Limb (tissue), 2 donors: ENCODE data around the gene ARHGAP4.

ENCODE experiments used
- DNase-seq, 2 donors: peaks; one replicate each; pipeline ENCODE4 v3.0.0-alpha.2; 2016; ENCODE audit errors: extremely low spot score in 2 of 2

ARHGAP4 gene

GRCh38 chrX:153868576-153869472 lies 57.2 kb downstream of the ARHGAP4 start:
- DNase-seq = no peak

DNA sequence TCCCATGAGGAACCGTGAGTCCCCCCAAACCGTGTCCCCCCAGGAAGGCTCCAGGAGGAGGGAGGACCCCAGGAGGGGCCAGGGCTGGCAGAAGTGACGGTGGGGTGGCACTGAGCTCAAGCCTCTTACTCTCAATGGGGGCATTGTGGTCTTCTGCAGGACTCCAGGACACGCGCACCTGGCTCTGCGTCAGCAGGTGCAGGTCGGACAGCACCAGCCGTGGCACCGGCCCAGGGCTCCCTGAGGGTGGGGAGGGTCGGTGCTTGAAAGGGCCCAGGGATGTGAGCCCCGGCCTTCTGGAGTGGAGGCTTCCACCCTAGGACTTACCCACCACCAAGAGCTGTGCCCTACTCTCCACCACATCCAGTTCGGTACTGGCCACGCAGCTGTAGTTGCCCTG lies 58.4 kb downstream of the ARHGAP4 start:
- no peak for DNase-seq

DNA sequence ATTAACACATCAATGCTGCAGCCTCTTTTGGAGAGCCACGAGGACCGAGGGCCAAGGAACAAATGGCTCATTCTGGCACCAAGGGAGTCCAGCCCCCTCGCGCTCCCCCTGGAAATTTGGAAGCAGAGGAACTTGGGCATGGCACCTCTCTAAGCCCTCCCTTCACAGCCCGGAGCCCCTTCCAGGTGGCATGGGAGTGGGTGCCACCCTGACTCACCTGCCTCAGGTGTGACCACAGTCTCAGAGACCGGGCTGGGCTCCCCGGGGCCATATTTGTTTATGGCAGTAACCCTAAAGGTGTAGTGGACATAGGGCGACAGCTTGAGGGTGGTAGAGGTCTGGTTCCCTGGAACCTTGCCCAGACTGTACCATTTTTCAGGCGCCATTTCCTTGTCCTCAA lies 58.9 kb downstream of the ARHGAP4 start:
- DNase-seq = no peak

DNA sequence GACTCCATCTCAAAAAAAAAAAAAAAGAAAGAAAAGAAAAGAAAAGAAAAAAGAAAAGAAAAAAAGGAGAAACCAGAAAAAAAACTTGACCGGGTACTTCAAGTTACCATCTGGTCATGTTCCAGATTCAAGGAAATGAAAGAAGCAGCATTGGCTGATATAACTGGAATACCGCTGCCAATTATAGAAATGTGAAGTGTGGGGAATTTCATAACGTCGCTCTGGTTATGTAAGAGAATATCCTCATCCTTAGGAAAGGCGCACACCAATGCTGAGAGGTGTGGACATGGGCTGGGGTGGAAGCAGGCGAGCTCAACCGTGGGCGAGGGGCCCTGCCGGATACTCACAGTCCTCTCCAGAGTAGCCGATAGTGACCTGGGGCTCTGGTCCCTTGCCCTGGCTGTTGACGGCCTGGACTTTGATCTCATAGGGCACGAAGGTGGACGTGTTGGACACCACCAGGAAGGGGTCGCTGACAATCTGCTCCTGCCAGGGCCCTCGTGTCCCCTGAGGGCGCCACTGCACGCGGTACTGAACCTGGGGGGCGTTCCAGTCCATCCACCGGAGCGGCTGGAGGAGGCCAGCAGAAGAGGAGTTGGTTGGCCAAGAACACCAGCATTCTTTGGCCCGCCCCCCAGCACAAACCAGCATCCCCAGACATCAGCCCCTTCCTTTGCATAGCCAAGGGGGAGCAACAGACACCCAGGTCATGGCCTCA lies 59.6 kb downstream of the ARHGAP4 start:
- DNase-seq = no peak

DNA sequence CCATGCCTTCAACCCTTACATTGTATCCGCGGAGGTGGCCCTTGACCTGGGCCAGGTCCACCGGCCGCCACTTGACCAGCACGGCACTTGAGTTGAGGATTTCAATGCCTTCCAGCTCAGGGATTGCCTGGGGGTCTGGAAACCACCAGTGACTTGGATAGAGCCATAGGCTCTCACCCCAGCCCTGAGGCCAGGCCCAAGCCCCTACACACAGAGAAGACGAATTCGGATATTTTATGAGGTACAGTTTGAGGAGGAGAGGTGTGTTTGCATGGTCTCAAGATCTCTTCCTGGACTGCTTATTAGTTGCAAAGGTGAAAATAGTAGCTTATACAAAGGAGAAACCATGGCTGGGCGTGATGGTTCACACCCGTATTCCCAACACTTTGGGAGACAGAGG lies 60.4 kb downstream of the ARHGAP4 start:
- DNase-seq = no peak

DNA sequence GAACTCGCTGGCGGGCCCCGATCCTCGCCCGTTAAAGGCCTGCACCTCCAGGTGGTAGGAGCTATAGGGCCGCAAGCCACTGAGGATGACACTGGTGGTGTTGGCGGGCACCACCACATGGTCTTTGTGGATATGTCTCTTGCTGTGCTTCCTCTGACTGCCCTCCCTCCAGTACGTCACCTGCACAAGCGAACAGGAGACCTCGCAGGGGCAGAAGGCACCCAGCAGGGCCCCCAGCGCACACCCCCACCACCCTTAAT lies 60.8 kb downstream of the ARHGAP4 start:
- DNase-seq = no peak

GRCh38 chrX:153864561-153865320 lies 61.3 kb downstream of the ARHGAP4 start:
- no peak for DNase-seq

DNA sequence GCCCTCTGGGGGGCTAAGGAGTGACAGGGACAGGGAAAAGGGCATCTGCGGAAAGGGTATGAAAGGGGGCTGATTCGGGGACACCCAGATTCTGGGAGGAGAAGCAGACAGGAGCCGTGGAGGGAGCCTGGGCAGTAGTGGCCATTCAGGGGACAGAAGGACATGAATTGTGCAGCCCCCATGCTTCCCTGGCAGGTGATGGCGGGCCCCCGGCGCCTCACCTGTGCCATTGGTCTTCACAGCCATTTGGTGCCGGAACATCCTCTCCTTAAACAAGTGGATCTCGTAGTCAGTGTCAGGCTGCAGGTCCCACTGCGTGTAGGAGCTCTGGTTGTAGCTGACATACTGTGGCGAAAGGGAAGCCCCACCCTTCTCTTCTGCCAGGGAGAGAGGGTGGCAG lies 62.0 kb downstream of the ARHGAP4 start:
- no peak for DNase-seq

- no peak for DNase-seq
Measured at GRCh38 chrX:153863251-153863991, 62.6 kb downstream of the ARHGAP4 start.

- no peak for DNase-seq
Measured at GRCh38 chrX:153862369-153863250, 63.5 kb downstream of the ARHGAP4 start.

DNA sequence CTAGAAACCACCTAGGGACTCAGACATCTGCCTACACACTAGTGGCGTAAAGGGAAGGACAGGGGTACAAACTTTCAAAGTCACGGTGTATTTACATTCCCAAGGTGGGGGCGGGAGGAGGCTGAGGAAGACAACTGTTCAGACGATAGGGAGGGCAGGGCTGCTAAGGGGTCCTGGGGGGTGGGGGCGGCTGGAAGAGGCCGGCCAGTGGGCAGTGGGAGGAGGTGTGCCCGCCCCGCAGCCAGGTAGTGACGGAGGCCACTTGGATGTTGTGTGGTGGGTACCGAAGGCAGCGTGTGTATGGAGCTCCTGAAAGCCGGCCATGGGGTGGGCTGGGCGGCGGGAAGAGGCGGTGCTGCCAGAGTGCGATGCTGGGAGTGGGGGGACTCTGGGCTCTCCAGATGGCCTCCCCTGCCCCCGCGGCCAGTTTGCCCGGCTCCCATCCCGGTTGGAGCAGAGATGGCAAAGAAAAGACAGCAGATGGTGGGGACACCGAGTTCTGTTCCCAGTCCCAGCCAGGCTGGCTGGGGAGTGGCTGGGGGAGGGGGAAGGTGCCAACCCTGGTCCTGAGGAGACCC lies 64.2 kb downstream of the ARHGAP4 start:
- no peak for DNase-seq

GRCh38 chrX:153861151-153861550 lies 64.9 kb downstream of the ARHGAP4 start:
- no peak for DNase-seq
